SU-DHL-6 (cell line): ENCODE data around the gene COG5.

Source experiments
- H2AFZ ChIP-seq: fragments of 200-600 bp; sonication (generic); 2 replicates; pipeline ENCODE4 v1.6.1; 2014; ENCODE audit warnings: low read depth, mild to moderate bottlenecking, moderate library complexity, mixed read lengths, antibody characterized with exemption, low read length; ENCODE audit not compliant: severe bottlenecking
- H3F3A ChIP-seq: fragments of 200-600 bp; shearing (Covaris generic); 2 replicates; pipeline ENCODE4 v1.6.0; 2016; ENCODE audit warnings: antibody characterized with exemption, mild to moderate bottlenecking; ENCODE audit not compliant: insufficient read depth
- H3K27ac ChIP-seq: fragments of 200-600 bp; sonication (generic); 2 replicates; pipeline ENCODE4 v1.5.1; 2016; ENCODE audit warnings: low read depth, mild to moderate bottlenecking, low read length, moderate library complexity, mixed read lengths
- H3K27me3 ChIP-seq: fragments of 200-600 bp; sonication (generic), shearing (Covaris generic); 2 replicates; pipeline ENCODE4 v1.6.0; 2014; ENCODE audit warnings: mild to moderate bottlenecking, low read length
- H3K36me3 ChIP-seq: fragments of 200-600 bp; sonication (generic); 2 replicates; pipeline ENCODE4 v1.6.1; 2014; ENCODE audit warnings: mild to moderate bottlenecking, low read length, mixed read lengths
- H3K4me2 ChIP-seq: fragments of 300-600, 200-600 bp; shearing (Covaris generic), sonication (generic); 2 replicates; pipeline ENCODE4 v1.6.0; 2014; ENCODE audit warnings: low read length, low read depth, mild to moderate bottlenecking; ENCODE audit not compliant: poor library complexity, severe bottlenecking
- H3K4me3 ChIP-seq: fragments of 200-600 bp; sonication (generic); 2 replicates; pipeline ENCODE4 v1.5.1; 2014; ENCODE audit warnings: antibody characterized with exemption, low read length, mild to moderate bottlenecking, mixed read lengths; ENCODE audit not compliant: insufficient read depth, poor library complexity, severe bottlenecking
- H3K79me2 ChIP-seq: fragments of 200-600 bp; sonication (generic); 2 replicates; pipeline ENCODE4 v1.6.1; 2014; ENCODE audit warnings: mild to moderate bottlenecking, low read length, moderate library complexity; ENCODE audit not compliant: insufficient read depth
- H3K9ac ChIP-seq: fragments of 200-600 bp; sonication (generic); 2 replicates; pipeline ENCODE4 v1.7.0; 2014; ENCODE audit warnings: mild to moderate bottlenecking, low read length
- H3K9me2 ChIP-seq: fragments of 200-600 bp; sonication (generic); replicated peaks from 2 replicates; pipeline ENCODE4 v1.6.1; 2014; ENCODE audit warnings: low read length; ENCODE audit not compliant: insufficient read depth
- H3K9me3 ChIP-seq: fragments of 200-600 bp; sonication (generic); 2 replicates; pipeline ENCODE4 v1.6.1; 2014; ENCODE audit warnings: low read length, mixed read lengths; ENCODE audit not compliant: insufficient read depth
- H4K20me1 ChIP-seq: fragments of 200-600 bp; sonication (generic); 2 replicates; pipeline ENCODE4 v1.6.1; 2014; ENCODE audit warnings: low read depth, mild to moderate bottlenecking, antibody characterized with exemption, low read length, moderate library complexity, mixed read lengths
- EZH2phosphoT487 ChIP-seq: fragments of 200-600 bp; sonication (generic), shearing (Covaris generic); conservative IDR thresholded peaks from 2 replicates; pipeline ENCODE4 v1.6.1; 2018; ENCODE audit warnings: mild to moderate bottlenecking, antibody characterized with exemption, low read length, moderate library complexity, mixed read lengths
- TF ChIP-seq, protein P1 (sequence below): fragments of 200-600 bp; sonication (generic); IDR thresholded peaks from one replicate; pipeline ENCODE4 v1.5.1; 2017; ENCODE audit warnings: antibody characterized with exemption, mild to moderate bottlenecking, low read length, moderate library complexity; ENCODE audit not compliant: insufficient read depth, poor library complexity, severe bottlenecking

The COG5 gene

DNA sequence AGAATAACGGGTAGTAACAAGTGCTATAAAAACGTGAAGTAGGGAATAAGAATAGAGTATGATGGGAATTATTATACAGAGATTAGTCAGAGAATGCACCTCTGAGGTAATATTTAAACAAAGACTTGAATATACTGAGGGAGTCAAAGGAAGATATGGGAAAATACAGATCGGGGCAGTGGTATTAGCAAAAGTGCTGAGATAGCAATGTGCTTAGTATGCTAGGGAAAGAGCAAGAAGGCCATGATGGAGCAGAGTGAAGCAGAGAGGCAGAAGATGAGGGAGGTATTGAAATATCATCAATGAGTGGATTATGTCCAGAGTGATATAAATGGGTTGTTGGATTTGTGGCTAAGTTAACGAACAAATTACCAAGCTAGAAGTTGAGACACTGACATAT, 190.4 kb downstream of the COG5 start:
- Histone ChIP-seq H3F3A (no peaks in the 10 kb centered on the region), H4K20me1 (no peaks in the 10 kb centered on the region), H3K4me2 (no peak overlapping the region), H3K9me2 (no peaks in the 10 kb centered on the region), H3K4me3 (no peak overlapping the region), H3K9ac (no peak overlapping the region), H3K9me3 (no peaks in the 10 kb centered on the region), H3K36me3 (no peaks in the 10 kb centered on the region), H3K27ac (no peak overlapping the region), H3K27me3 (no peaks in the 10 kb centered on the region), H2AFZ (no peak overlapping the region), H3K79me2 (no peaks in the 10 kb centered on the region)
- TF ChIP-seq EZH2phosphoT487, result no peak
- TF ChIP-seq, protein P1, sequence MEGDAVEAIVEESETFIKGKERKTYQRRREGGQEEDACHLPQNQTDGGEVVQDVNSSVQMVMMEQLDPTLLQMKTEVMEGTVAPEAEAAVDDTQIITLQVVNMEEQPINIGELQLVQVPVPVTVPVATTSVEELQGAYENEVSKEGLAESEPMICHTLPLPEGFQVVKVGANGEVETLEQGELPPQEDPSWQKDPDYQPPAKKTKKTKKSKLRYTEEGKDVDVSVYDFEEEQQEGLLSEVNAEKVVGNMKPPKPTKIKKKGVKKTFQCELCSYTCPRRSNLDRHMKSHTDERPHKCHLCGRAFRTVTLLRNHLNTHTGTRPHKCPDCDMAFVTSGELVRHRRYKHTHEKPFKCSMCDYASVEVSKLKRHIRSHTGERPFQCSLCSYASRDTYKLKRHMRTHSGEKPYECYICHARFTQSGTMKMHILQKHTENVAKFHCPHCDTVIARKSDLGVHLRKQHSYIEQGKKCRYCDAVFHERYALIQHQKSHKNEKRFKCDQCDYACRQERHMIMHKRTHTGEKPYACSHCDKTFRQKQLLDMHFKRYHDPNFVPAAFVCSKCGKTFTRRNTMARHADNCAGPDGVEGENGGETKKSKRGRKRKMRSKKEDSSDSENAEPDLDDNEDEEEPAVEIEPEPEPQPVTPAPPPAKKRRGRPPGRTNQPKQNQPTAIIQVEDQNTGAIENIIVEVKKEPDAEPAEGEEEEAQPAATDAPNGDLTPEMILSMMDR, result no peak

DNA sequence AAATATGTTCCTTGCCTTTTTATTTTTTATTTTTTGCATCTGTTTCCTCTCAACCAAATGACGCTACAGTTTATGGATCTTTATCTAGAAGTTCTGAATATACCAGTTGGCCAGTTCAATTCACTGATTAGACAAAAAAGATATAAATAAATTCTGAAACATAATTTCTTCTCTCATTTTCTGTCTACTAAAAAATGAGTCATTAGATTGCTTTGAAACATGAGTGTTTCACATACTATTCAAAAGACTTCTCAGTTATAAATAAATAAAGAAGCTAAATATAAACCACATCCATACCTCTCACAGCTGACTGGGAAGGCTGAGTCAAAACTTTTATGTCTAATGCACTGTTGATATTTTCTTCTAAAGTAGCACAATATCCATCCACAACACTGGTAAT, 191.4 kb downstream of the COG5 start:
- H3K79me2 ChIP-seq, result no peaks in the 10 kb centered on the region
- H3K9me3 ChIP-seq, result no peaks in the 10 kb centered on the region
- H3K9ac ChIP-seq, result no peak overlapping the region
- H2AFZ ChIP-seq, result no peak overlapping the region
- no peaks in the 10 kb centered on the region for H3K9me2 ChIP-seq
- H4K20me1 ChIP-seq, result no peaks in the 10 kb centered on the region
- no peaks in the 10 kb centered on the region for H3K27me3 ChIP-seq
- H3K36me3 ChIP-seq, result no peaks in the 10 kb centered on the region
- no peak overlapping the region for H3K4me3 ChIP-seq
- no peak overlapping the region for H3K27ac ChIP-seq
- H3K4me2 ChIP-seq, result no peak overlapping the region
- no peaks in the 10 kb centered on the region for H3F3A ChIP-seq
- TF ChIP-seq, protein P1, result no peak
- no peak for TF ChIP-seq EZH2phosphoT487

DNA sequence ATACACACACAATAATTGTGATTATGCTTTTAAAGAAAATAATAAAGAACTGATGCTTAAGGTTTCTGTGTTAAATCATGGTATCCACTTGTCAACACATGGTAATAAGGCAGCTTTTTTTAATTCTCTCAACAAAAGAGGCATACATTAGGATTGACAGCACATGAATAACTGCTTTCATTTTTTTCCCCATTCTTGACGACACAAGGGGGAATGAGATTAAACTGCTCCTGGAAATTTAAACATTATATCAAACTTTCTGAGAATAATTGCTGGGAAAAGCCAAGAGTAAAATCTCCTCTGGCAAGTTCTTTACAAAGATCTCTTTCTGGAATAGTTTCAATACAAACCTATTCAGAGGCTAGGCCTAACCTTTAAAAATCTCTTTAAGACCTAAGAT, 192.9 kb downstream of the COG5 start:
- H4K20me1 ChIP-seq, result no peaks in the 10 kb centered on the region
- H3K9me2 ChIP-seq, result no peaks in the 10 kb centered on the region
- H3K79me2 ChIP-seq, result no peaks in the 10 kb centered on the region
- H3K9me3 ChIP-seq, result no peaks in the 10 kb centered on the region
- no peak overlapping the region for H3K4me2 ChIP-seq
- H3K4me3 ChIP-seq, result no peak overlapping the region
- no peak overlapping the region for H2AFZ ChIP-seq
- H3F3A ChIP-seq, result no peaks in the 10 kb centered on the region
- H3K36me3 ChIP-seq, result no peaks in the 10 kb centered on the region
- TF ChIP-seq EZH2phosphoT487, result no peak
- TF ChIP-seq, protein P1, result no peak
- H3K9ac ChIP-seq, result no peak overlapping the region
- H3K27ac ChIP-seq, result no peak overlapping the region
- no peaks in the 10 kb centered on the region for H3K27me3 ChIP-seq

DNA sequence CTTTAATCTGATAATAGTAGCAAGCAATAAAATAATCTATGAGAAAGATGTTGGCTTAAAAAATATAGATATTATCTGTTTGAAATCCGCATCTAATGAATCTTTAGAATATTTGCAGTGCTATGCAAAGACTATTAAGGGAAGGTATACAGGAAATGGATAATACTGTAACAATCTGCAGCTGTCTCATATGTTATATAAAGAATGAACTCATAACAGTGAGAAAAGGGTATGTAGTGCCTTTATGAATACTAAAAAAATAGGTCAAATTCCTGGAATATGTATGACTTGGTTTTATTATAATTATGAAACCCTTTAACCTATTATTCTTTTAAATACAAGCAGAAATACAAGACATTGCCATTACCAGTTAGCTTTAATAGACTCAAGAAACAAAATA, 198.9 kb downstream of the COG5 start:
- no peaks in the 10 kb centered on the region for H3K9me2 ChIP-seq
- no peaks in the 10 kb centered on the region for H3F3A ChIP-seq
- H3K79me2 ChIP-seq, result no peaks in the 10 kb centered on the region
- no peaks in the 10 kb centered on the region for H3K27me3 ChIP-seq
- TF ChIP-seq, protein P1, result no peak
- no peak for TF ChIP-seq EZH2phosphoT487
- H4K20me1 ChIP-seq, result no peaks in the 10 kb centered on the region
- no peak overlapping the region for H3K4me2 ChIP-seq
- H2AFZ ChIP-seq, result no peak overlapping the region
- H3K4me3 ChIP-seq, result no peak overlapping the region
- peaks cover 14% of the 10 kb centered on the region; the same call in 1 of the 2 replicates for H3K9me3 ChIP-seq
- H3K36me3 ChIP-seq, result peaks cover 22% of the 10 kb centered on the region
- H3K27ac ChIP-seq, result no peak overlapping the region
- H3K9ac ChIP-seq, result no peak overlapping the region
